HG03439 (cell line): ENCODE measurements around the gene DCANP1.

Experiments
- ATAC-seq: cut with Tn5 transposase; IDR thresholded peaks from one replicate; pipeline ENCODE4 v1.9.1; 2021; ENCODE audit warnings: mild to moderate bottlenecking, moderate library complexity; ENCODE audit not compliant: unreplicated experiment

Gene DCANP1

GRCh38 chr5:135480511-135480910, 33.4 kb upstream of the DCANP1 start:
- ATAC-seq = no peak

GRCh38 chr5:135478938-135479337, 31.8 kb upstream of the DCANP1 start:
- no peak for ATAC-seq

GRCh38 chr5:135477613-135478066, 30.5 kb upstream of the DCANP1 start:
- no peak for ATAC-seq

GRCh38 chr5:135476615-135477581, 29.8 kb upstream of the DCANP1 start:
- ATAC-seq = no peak

GRCh38 chr5:135473956-135474670, 27.0 kb upstream of the DCANP1 start:
- ATAC-seq = no peak

- no peak for ATAC-seq
These were observed 25.0 kb upstream of the DCANP1 start for GRCh38 chr5:135472141-135472540.

GRCh38 chr5:135471726-135472125, 24.6 kb upstream of the DCANP1 start:
- ATAC-seq = no peak

GRCh38 chr5:135469911-135470310, 22.8 kb upstream of the DCANP1 start:
- ATAC-seq = no peak

GRCh38 chr5:135468541-135468940, 21.4 kb upstream of the DCANP1 start:
- no peak for ATAC-seq

- ATAC-seq = no peak
These were observed 20.8 kb upstream of the DCANP1 start for GRCh38 chr5:135467871-135468485.

- no peak for ATAC-seq
These were observed 20.0 kb upstream of the DCANP1 start for GRCh38 chr5:135467051-135467625.

GRCh38 chr5:135466178-135467050, 19.3 kb upstream of the DCANP1 start:
- ATAC-seq = no peak

- no peak for ATAC-seq
These were observed 18.4 kb upstream of the DCANP1 start for GRCh38 chr5:135465391-135466122.

- no peak for ATAC-seq
These were observed 15.2 kb upstream of the DCANP1 start for GRCh38 chr5:135462304-135462703.

- ATAC-seq = no peak
These were observed 14.5 kb upstream of the DCANP1 start for GRCh38 chr5:135461481-135462151.

GRCh38 chr5:135460246-135461033, 13.3 kb upstream of the DCANP1 start:
- ATAC-seq = no peak

GRCh38 chr5:135458921-135459331, 11.8 kb upstream of the DCANP1 start:
- no peak for ATAC-seq

GRCh38 chr5:135458356-135458755, 11.2 kb upstream of the DCANP1 start:
- ATAC-seq = no peak
